BLaER1 treated with 17β-estradiol and CSF1 and Interleukin-3, amounts not matched to agents 10 nM and 100 nM (cell line): ENCODE results near the gene ACAD8.

Source experiments
- H3K27ac ChIP-seq, 11 experiments: shearing (Covaris generic); formaldehyde crosslinking; 2 replicates each; pipeline ENCODE4 v1.8.1; 2022
- H3K27me3 ChIP-seq, 11 experiments: shearing (Covaris generic); formaldehyde crosslinking; 2 replicates each; pipeline ENCODE4 v1.8.1; 2022
- H3K36me3 ChIP-seq, 11 experiments: shearing (Covaris generic); formaldehyde crosslinking; 2 replicates each; pipeline ENCODE4 v1.8.1; 2022
- H3K4me1 ChIP-seq, 10 experiments: shearing (Covaris generic); formaldehyde crosslinking; 2 replicates each; pipeline ENCODE4 v1.8.1; 2022
- H3K4me2 ChIP-seq, 11 experiments: shearing (Covaris generic); formaldehyde crosslinking; 2 replicates each; pipeline ENCODE4 v1.8.1; 2022
- H3K4me3 ChIP-seq, 10 experiments: shearing (Covaris generic); formaldehyde crosslinking; 2 replicates each; pipeline ENCODE4 v1.8.1; 2022
- H3K9ac ChIP-seq, 11 experiments: shearing (Covaris generic); formaldehyde crosslinking; 2 replicates each; pipeline ENCODE4 v1.8.1; 2022
- H3K9me3 ChIP-seq, 11 experiments: shearing (Covaris generic); formaldehyde crosslinking; replicated peaks in 1 of 11; 2 replicates each; pipeline ENCODE4 v1.8.1; 2022
- H4K20me1 ChIP-seq, 11 experiments: shearing (Covaris generic); formaldehyde crosslinking; 2 replicates each; pipeline ENCODE4 v1.8.1; 2022
- Cebpa-rat ChIP-seq, 11 experiments: shearing (Covaris generic); IDR thresholded peaks; 2 replicates each; pipeline ENCODE4 v1.8.1; 2022

Gene ACAD8

DNA sequence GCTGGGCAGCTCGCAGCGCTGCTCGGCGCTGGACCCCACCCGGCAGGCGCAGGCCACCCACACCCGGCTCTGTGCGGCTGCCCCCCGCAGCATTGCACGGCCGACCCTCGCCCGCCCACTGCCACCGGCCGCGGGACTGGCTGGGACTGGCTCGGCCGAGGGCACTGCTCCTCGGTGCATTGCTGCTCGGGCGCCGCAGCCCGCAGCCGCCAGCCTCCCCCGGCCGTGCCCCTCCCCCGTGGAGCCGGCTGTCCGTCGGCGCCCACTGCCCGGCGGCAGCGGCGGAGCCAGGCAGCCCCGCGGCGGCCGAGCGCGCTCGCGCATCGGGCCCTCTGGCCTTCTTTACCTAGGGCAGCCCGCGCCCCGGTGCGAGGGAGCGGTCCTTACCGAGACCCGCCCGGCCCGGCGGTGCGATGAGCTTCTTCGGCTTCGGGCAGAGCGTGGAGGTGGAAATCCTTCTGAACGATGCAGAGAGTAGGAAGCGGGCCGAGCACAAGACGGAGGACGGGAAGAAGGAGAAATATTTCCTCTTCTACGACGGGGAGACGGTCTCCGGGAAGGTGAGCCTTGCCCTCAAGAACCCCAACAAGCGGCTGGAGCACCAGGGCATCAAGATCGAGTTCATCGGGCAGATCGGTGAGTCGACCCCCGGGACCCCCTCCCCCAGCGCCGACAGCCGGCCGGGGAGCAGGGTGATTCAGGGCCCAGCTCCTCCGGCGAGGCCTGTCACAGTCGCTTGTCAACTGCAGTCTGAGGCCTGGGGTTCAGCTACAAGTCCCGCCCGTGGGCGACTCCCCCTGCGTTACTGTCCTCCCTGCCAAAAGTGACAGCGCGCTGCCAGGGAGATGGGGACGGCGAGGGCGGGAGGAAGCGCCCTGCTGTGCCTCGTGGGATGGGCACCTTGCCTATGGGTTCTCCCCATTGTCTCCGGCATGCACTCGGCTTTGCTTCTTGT lies 28.4 kb upstream of the ACAD8 start:
- H4K20me1 ChIP-seq: peaks cover 45 to 79% (median 65%) of the 10 kb centered on the region in 11 experiments; a peak in 21 of 22 replicates
- H3K4me2 ChIP-seq: peak overlapping the region; percentile 91 to 99 (median 97)
- H3K27ac ChIP-seq: peak overlapping the region; percentile 30 to 94 (median 87); a peak in 21 of 22 replicates
- H3K27me3 ChIP-seq: peaks cover 23 to 37% (median 29%) of the 10 kb centered on the region in 11 experiments
- no peak for TF ChIP-seq Cebpa-rat (IDR thresholded peaks at IDR 0.05)
- H3K9ac ChIP-seq: peak overlapping the region; percentile 80 to 92 (median 84)
- no peaks in the 10 kb centered on the region for H3K9me3 ChIP-seq
- H3K4me1 ChIP-seq: peaks cover 57 to 73% (median 69%) of the 10 kb centered on the region in 10 experiments
- peak overlapping the region; percentile 76 to 91 (median 86) for H3K4me3 ChIP-seq
- peaks cover 0 to 18% (median 11%) of the 10 kb centered on the region in 11 experiments; a peak in 20 of 22 replicates for H3K36me3 ChIP-seq

DNA sequence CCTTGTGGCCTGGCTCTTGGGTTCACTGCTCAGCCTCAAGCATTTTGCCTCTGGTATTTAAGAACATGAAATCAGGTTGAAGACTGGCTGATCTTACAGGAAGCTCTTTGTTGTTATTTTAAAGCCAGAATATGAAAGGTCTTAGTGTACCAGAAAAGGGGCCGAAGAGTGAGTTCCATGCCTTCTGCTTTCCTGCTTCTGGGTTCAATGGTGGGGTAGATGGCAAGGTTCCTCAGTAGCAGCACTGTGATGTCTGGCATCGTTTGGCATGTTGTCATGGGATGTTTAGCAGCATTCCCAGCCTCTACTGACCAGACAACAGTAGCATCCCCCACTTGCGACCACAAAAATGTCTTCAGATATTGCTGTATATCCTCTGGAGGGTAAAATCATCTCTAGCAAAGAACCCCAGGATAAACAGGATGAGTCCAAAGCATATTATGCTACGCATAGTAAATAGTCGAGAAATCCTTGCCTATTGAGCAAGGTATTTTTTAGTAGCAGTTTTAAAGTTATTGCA lies 26.5 kb upstream of the ACAD8 start:
- H4K20me1 ChIP-seq: peaks cover 61 to 85% (median 75%) of the 10 kb centered on the region in 11 experiments; a peak in 21 of 22 replicates
- peak overlapping the region in 6 of 11 experiments; percentile 14 to 89 (median 84); a peak in 4 of 22 replicates for H3K9ac ChIP-seq
- no peaks in the 10 kb centered on the region for H3K9me3 ChIP-seq
- peak overlapping the region; percentile 76 to 91 (median 86); a peak in 18 of 20 replicates for H3K4me3 ChIP-seq
- TF ChIP-seq Cebpa-rat (IDR thresholded peaks at IDR 0.05): no peak
- peak overlapping the region; percentile 91 to 99 (median 97) for H3K4me2 ChIP-seq
- peaks cover 75 to 85% (median 82%) of the 10 kb centered on the region in 10 experiments for H3K4me1 ChIP-seq
- peaks cover 0 to 6% (median 0%) of the 10 kb centered on the region in 11 experiments; a peak in 4 of 22 replicates for H3K36me3 ChIP-seq
- peaks cover 23 to 37% (median 29%) of the 10 kb centered on the region in 11 experiments for H3K27me3 ChIP-seq
- no peak overlapping the region for H3K27ac ChIP-seq

DNA sequence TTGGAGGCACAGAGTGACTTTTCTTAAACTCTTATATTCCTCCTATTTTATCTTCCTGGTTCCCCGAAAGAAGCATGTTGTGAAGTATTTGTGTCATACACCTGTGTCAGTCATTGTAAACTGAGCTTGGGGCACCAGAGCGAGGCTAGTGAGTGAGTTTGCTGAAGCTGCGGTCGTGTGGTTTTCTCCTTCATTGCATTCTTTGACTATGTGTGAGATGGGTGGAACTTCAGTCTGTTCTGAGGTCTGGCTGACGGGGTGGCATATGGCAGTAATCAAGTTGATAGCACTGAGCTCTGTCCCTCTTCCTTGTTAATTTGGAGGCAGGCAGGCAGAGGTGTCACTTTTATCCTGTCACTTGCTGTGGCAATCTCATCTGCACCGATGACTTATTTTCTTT lies 24.7 kb upstream of the ACAD8 start:
- H3K4me1 ChIP-seq: peaks cover 75 to 87% (median 84%) of the 10 kb centered on the region in 10 experiments
- no peak for TF ChIP-seq Cebpa-rat (IDR thresholded peaks at IDR 0.05)
- H3K27me3 ChIP-seq: peaks cover 23 to 37% (median 29%) of the 10 kb centered on the region in 11 experiments
- H4K20me1 ChIP-seq: peaks cover 76 to 87% (median 85%) of the 10 kb centered on the region in 11 experiments; a peak in 21 of 22 replicates
- H3K4me3 ChIP-seq: peak overlapping the region in 2 of 10 experiments; percentile 17 to 28; a peak in 1 of 20 replicates
- H3K9me3 ChIP-seq: no peaks in the 10 kb centered on the region
- peak overlapping the region; percentile 60 to 99 (median 88) for H3K4me2 ChIP-seq
- H3K9ac ChIP-seq: no peak overlapping the region
- H3K27ac ChIP-seq: no peak overlapping the region
- peaks cover 0 to 4% (median 0%) of the 10 kb centered on the region in 11 experiments; a peak in 2 of 22 replicates for H3K36me3 ChIP-seq

DNA sequence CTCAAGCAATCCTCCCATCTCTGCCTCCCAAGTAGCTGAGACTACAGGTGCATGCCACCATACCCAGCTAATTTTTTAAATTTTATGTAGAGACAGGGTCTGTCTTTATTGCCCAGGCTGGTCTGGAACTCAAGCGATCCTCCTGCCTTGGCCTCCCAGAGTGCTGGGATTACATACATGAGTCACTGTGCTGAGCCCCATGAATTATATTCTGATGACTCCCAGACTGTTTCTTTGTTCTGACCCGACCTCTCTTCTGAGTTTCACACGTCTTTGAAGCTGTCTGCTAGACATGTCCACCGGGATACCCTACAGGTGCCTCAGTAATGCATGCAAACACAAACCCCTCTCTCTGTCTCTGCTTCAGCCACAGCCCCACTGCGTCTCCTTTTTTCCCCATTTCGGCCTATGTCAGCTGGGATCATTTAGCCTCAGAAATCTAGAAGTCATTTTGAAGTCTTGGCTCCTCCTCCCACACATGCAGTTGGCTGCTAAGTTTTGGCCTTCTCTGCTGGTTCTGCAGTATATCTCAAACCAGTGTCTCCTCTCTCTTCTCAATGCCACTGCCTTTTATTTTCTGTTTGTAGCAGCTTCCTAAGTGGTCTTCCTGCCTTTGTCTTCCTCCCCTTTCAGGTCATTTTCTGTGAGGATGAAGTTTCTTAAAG lies 24.1 kb upstream of the ACAD8 start:
- peaks cover 82 to 94% (median 91%) of the 10 kb centered on the region in 11 experiments; a peak in 21 of 22 replicates for H4K20me1 ChIP-seq
- peaks cover 23 to 37% (median 29%) of the 10 kb centered on the region in 11 experiments for H3K27me3 ChIP-seq
- H3K36me3 ChIP-seq: peaks cover 0 to 4% (median 0%) of the 10 kb centered on the region in 11 experiments; a peak in 3 of 22 replicates
- no peaks in the 10 kb centered on the region for H3K9me3 ChIP-seq
- H3K4me1 ChIP-seq: peaks cover 75 to 94% (median 90%) of the 10 kb centered on the region in 10 experiments
- TF ChIP-seq Cebpa-rat (IDR thresholded peaks at IDR 0.05): no peak
- H3K27ac ChIP-seq: no peak overlapping the region
- H3K4me3 ChIP-seq: peak overlapping the region in 2 of 10 experiments; percentile 17 to 28; a peak in 4 of 20 replicates
- H3K4me2 ChIP-seq: peak overlapping the region; percentile 60 to 99 (median 88)
- H3K9ac ChIP-seq: no peak overlapping the region

DNA sequence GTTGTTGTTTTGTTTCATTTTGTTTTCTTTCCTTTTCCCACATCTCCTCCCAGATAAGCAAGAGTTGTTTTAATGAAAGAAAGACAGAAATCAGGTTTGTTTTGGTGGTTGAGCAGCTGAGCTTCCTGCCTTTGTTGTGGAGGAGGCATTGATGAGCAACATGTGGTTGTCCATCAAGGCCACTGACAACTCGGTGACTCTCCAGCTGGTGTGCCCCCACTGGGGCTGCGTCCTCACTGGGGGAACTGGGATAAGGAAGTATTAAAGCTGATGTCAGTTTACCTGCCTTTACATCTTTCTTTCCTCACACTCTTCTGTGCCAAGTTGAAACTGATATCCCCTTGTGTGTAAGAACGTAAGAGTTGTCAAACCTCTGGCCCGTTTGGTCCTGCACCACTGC lies 23.0 kb upstream of the ACAD8 start:
- TF ChIP-seq Cebpa-rat (IDR thresholded peaks at IDR 0.05): no peak
- Histone ChIP-seq H4K20me1 (peaks cover 91 to 100% (median 98%) of the 10 kb centered on the region in 11 experiments; a peak in 21 of 22 replicates), H3K9ac (peak overlapping the region in 2 of 11 experiments; percentile 7 to 42; a peak in 1 of 22 replicates), H3K4me2 (peak overlapping the region; percentile 60 to 99 (median 88)), H3K4me1 (peaks cover 75 to 96% (median 89%) of the 10 kb centered on the region in 10 experiments), H3K4me3 (peak overlapping the region in 2 of 10 experiments; percentile 24 to 35; a peak in 2 of 20 replicates), H3K9me3 (no peaks in the 10 kb centered on the region), H3K27me3 (peaks cover 23 to 37% (median 25%) of the 10 kb centered on the region in 11 experiments), H3K36me3 (peaks cover 6 to 14% (median 8%) of the 10 kb centered on the region in 11 experiments; a peak in 20 of 22 replicates), H3K27ac (peak overlapping the region in 3 of 11 experiments; percentile 1 to 43 (median 24); a peak in 3 of 22 replicates)

DNA sequence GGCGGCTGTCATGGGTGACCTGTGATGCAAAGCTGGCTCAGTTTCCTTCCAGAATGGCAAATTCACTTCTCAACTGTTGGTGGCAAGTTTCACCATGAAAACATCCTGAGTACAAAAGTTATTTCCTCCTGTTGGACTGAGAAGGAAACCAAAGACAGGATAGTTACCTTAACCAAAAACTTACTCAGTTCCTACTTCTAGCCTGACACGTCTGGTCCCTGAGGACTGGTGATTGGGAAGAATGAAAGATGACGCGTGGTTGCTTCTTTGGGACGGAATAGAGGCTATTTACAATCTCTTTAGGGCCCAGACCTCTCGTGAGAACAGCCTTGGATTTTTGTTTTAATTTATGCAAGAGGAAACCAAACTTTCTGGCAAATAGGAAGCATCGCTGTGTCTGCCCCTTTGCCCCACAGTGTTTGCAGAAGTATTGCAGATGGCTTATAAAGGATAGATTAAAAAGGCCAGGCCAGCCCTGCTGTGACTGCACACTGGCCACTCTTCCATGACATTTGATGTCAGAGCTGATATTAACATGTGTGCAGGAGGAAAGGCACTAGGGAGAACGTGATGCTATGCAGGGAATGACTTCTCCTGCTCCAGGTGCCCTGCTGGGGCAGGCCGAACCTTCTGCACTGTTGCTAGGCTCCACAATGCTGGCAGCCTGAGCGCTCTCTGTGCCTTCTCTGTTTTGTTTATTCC lies 21.3 kb upstream of the ACAD8 start:
- Histone ChIP-seq H3K4me2 (peak overlapping the region; percentile 60 to 99 (median 88)), H3K36me3 (peaks cover 17 to 29% (median 22%) of the 10 kb centered on the region in 11 experiments), H3K4me1 (peaks cover 59 to 81% (median 73%) of the 10 kb centered on the region in 10 experiments), H3K9ac (peak overlapping the region in 4 of 11 experiments; percentile 3 to 57 (median 24); a peak in 3 of 22 replicates), H3K27ac (peak overlapping the region in 8 of 11 experiments; percentile 24 to 53 (median 42); a peak in 14 of 22 replicates), H3K4me3 (no peak overlapping the region), H3K9me3 (no peaks in the 10 kb centered on the region), H4K20me1 (peaks cover 73 to 85% (median 80%) of the 10 kb centered on the region in 11 experiments; a peak in 21 of 22 replicates), H3K27me3 (peaks cover 7 to 20% (median 8%) of the 10 kb centered on the region in 11 experiments; a peak in 19 of 22 replicates)
- no peak for TF ChIP-seq Cebpa-rat (IDR thresholded peaks at IDR 0.05)

DNA sequence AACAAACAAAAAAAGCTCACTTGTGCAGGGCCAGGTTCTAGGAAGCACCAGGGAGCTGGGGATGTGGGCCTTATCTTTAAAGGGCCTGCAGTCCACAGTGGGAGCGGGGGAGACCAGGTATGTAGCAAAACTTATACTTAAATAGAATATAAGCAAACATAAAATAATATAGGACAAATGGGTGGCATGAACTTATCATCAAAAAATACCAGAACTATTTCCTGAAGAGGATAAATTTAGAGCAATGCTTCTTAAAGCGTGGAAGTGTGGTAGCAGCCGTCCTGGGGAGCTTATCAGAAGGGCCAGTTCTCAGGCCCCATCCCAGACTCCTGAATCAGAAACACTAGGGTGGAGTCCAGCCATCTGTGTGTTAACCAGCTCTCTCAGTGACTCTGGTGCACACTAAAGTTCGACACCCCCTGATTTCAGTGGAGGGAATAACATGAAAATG lies 19.6 kb upstream of the ACAD8 start:
- TF ChIP-seq Cebpa-rat (IDR thresholded peaks at IDR 0.05): no peak
- no peak overlapping the region for H3K4me3 ChIP-seq
- peaks cover 19 to 40% (median 30%) of the 10 kb centered on the region in 11 experiments for H3K36me3 ChIP-seq
- H3K9ac ChIP-seq: peak overlapping the region in 1 of 11 experiments; percentile 15; a peak in 1 of 22 replicates
- peaks cover 0 to 11% (median 0%) of the 10 kb centered on the region in 11 experiments; a peak in 4 of 22 replicates for H3K27me3 ChIP-seq
- H3K27ac ChIP-seq: no peak overlapping the region
- H3K9me3 ChIP-seq: no peaks in the 10 kb centered on the region
- H4K20me1 ChIP-seq: peaks cover 61 to 82% (median 68%) of the 10 kb centered on the region in 11 experiments; a peak in 21 of 22 replicates
- peaks cover 45 to 77% (median 66%) of the 10 kb centered on the region in 10 experiments for H3K4me1 ChIP-seq
- H3K4me2 ChIP-seq: peak overlapping the region in 9 of 11 experiments; percentile 74 to 99 (median 95); a peak in 19 of 22 replicates
